Muscle of leg (tissue), 11 donors: ENCODE data around the gene PPP2R2B. TPM values are rescaled to one million over a fixed set of nuclear protein-coding genes. Genes with fewer than 3 reads are reported as not detected.
A peak's percentile ranks its signal among the peaks of the same experiment; 100 is the strongest.

Experiments used
- DNase-seq: peaks from one replicate; pipeline ENCODE4 v3.0.0; 2013
- H3K27ac ChIP-seq: one replicate; pipeline ENCODE4 v1.5.1; 2013; ENCODE audit warnings: mild to moderate bottlenecking, low read length, control low read depth
- H3K27me3 ChIP-seq: one replicate; pipeline ENCODE4 v1.6.1; 2013; ENCODE audit warnings: low read length; ENCODE audit not compliant: control insufficient read depth, insufficient read depth
- H3K36me3 ChIP-seq: one replicate; pipeline ENCODE4 v1.6.1; 2013; ENCODE audit warnings: low read length; ENCODE audit not compliant: control insufficient read depth, insufficient read depth
- H3K4me1 ChIP-seq: one replicate; pipeline ENCODE4 v1.6.1; 2013; ENCODE audit warnings: low read length; ENCODE audit not compliant: control insufficient read depth, insufficient read depth
- H3K4me3 ChIP-seq: one replicate; pipeline ENCODE4 v1.5.1; 2013; ENCODE audit warnings: low read length, control low read depth
- H3K9me3 ChIP-seq: replicated peaks from 2 replicates; pipeline ENCODE4 v1.6.1; 2013; ENCODE audit warnings: low read depth, low read length; ENCODE audit not compliant: control insufficient read depth
- WGBS: methylation state at CpG from one replicate; pipeline ENCODE4 v1.1.5; 2013; ENCODE audit warnings: missing lambda C conversion rate; ENCODE audit not compliant: insufficient coverage; 5-methylcytosine and 5-hydroxymethylcytosine counted together
- polyA plus RNA-seq, 8 donors: library from polyadenylated mRNA; unstranded; fragments of 120-200 nt; gene quantifications; one replicate each; pipeline versions ENCODE4 v1.2.1 to v1.2.3, GENCODE V29; 2013; ENCODE audit warnings: inconsistent platforms in 1 of 8, low replicate concordance in 1 of 8; ENCODE audit not compliant: insufficient read length in 8 of 8, insufficient read depth in 1 of 8
- total RNA-seq: library from RNA; stranded (reverse); fragments of 120-200 nt; gene quantifications from one replicate; pipeline ENCODE4 v1.2.4, GENCODE V29; 2013

The PPP2R2B gene
- total and polyA plus RNA-seq, 9 donors: 0.63 to 4.2 (median 1.5) TPM

GRCh38 chr5:146867996-146868708, 10.4 kb downstream of the PPP2R2B start:
- Histone ChIP-seq H3K27me3 (no peaks in the 10 kb centered on the region), H3K9me3 (no peaks in the 10 kb centered on the region), H3K36me3 (no peaks in the 10 kb centered on the region), H3K4me1 (no peaks in the 10 kb centered on the region), H3K27ac (no peak overlapping the region), H3K4me3 (no peak overlapping the region)
- DNase-seq: no peak
- WGBS: no CpG with 5 or more reads among the region's 1 CpG

- Histone ChIP-seq H3K9me3 (no peaks in the 10 kb centered on the region), H3K4me3 (no peak overlapping the region), H3K36me3 (no peaks in the 10 kb centered on the region), H3K4me1 (no peaks in the 10 kb centered on the region), H3K27me3 (no peaks in the 10 kb centered on the region), H3K27ac (no peak overlapping the region)
- WGBS: no CpG with 5 or more reads among the region's 2 CpGs
- no peak for DNase-seq
Measured at GRCh38 chr5:146866263-146866662, 12.3 kb downstream of the PPP2R2B start.

DNA sequence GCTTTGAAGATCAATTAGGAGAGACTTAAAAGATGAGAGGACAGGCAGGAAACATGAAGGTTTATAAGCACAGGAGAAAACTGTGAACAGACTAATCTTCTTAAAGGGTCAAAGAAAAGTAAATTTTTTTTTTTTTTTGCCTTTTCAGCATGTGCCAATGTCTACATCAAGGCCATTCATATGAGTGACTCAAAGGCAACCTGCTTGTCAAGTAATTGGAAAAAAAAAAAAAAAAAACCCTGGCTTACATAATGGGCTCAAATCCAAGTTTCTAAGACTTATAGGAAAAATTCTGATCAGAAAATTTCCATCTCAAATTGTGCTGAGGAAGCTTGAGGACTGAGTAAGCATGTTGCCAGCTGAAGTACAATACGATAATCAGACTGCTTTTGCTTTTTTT, 15.9 kb downstream of the PPP2R2B start:
- Histone ChIP-seq H3K4me1 (no peaks in the 10 kb centered on the region), H3K9me3 (no peaks in the 10 kb centered on the region), H3K27ac (no peak overlapping the region), H3K27me3 (no peaks in the 10 kb centered on the region), H3K4me3 (no peak overlapping the region), H3K36me3 (no peaks in the 10 kb centered on the region)
- DNase-seq: peak; percentile 20
- WGBS: 80% methylated on average over 1 of the region's 1 CpG

DNA sequence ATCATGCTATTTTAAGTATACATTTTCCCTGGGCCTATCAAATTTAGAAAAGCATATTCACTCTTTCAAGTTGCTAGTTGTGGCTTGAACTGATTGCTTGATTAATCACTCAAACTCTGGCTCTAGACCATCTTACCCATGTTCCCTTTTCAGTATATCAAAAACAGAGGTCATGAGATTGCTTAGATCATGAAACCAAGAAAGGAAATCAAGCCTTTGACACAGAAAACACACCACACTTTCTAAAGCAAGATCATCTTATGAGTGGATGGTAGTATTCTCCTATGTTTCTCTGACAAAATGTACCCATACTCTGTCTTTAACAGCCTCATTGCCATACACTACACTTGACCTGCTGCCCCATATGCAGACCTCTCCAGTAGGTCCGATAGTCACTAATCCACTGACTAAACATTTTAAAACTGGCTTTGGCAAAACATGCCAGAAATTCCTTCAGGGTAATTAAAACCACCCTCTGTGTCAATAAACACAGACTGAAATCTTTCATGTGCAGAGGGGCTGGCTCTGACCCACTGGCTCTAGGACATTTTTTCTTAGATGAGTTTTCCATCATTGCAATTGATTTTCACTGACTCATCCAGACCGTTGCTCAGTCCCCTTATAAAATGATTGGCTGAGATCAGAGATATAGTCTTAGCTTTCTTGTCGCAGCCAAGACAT, 18.2 kb downstream of the PPP2R2B start:
- H3K9me3 ChIP-seq: no peaks in the 10 kb centered on the region
- no peaks in the 10 kb centered on the region for H3K4me1 ChIP-seq
- no peaks in the 10 kb centered on the region for H3K36me3 ChIP-seq
- H3K4me3 ChIP-seq: no peak overlapping the region
- WGBS: 33% methylated on average over 1 of the region's 3 CpGs
- DNase-seq: no peak
- H3K27ac ChIP-seq: no peak overlapping the region
- no peaks in the 10 kb centered on the region for H3K27me3 ChIP-seq

DNA sequence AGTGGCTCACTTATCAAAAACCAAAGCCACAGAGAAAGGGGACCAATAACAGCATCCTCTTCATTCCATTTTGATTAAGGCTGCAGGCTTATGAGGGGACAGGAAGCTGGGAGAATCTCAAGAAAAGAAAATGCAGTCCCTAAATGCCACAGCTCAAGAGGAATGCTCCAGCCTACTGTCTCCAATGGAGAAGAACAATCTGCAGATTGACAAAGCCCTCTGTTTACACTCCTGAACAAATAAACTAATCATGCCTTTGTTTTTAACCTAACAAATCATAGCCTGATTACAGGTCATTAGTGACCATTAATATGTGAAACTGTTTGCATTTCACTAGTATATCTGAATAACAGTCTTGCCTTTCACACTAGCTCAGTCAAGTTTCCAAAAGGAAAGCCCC, 26.5 kb downstream of the PPP2R2B start:
- Histone ChIP-seq H3K27ac (no peak overlapping the region), H3K9me3 (no peaks in the 10 kb centered on the region), H3K4me1 (no peaks in the 10 kb centered on the region), H3K27me3 (no peaks in the 10 kb centered on the region), H3K36me3 (no peaks in the 10 kb centered on the region), H3K4me3 (no peak overlapping the region)
- no peak for DNase-seq

DNA sequence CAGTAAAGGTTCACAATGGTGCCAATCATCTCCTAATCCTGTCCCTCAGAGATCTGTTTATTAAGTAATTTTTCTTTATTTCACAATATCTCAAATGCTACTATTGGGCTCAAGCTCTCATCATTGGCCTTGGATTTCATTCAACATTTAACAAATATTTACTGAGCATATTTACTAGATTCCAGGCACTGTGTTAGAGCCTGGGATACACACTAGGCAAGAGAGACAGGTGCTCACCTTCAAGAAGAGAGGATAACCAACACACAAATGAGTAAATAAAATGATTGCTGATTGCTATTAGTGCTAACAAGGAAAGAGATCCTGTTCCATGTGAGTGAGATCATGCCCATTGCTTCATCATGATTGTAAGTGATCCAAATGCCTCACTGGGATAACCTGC, 27.4 kb downstream of the PPP2R2B start:
- no peak overlapping the region for H3K4me3 ChIP-seq
- H3K36me3 ChIP-seq: no peaks in the 10 kb centered on the region
- no peaks in the 10 kb centered on the region for H3K4me1 ChIP-seq
- H3K27ac ChIP-seq: no peak overlapping the region
- DNase-seq: no peak
- H3K9me3 ChIP-seq: no peaks in the 10 kb centered on the region
- no peaks in the 10 kb centered on the region for H3K27me3 ChIP-seq

DNA sequence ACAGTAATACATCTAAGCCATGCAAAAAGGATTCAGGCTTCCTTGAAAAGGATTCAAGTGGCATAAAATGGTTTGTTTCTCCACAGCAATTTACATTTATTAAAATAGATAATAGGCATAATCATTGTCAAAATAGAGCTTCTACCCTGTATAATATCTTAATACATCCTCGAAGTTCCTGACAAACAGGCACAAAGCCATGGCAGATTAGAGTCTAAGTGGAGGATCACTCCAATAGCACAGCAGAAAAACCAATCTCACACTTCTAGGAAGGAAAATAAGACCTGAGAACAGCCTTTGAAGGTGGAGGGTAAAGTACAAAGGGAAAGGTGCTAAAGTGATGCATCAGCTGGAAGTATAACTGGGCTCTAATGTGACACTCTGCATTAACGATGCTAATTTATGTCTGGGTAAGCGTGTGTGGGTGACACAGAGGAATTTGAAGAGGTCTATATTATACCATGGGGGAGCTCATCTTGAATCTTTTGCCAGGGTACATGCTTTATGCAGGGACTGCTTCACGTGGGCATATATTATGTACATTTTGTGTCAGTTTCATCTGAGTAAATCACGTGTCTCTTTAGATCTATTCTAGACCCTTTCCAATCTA, 28.8 kb downstream of the PPP2R2B start:
- Histone ChIP-seq H3K4me3 (no peak overlapping the region), H3K27ac (no peak overlapping the region), H3K4me1 (no peaks in the 10 kb centered on the region), H3K36me3 (no peaks in the 10 kb centered on the region), H3K27me3 (no peaks in the 10 kb centered on the region), H3K9me3 (no peaks in the 10 kb centered on the region)
- 94% methylated on average over 2 of the region's 5 CpGs for WGBS
- DNase-seq: no peak

GRCh38 chr5:146848133-146848532, 30.4 kb downstream of the PPP2R2B start:
- no peak overlapping the region for H3K27ac ChIP-seq
- no peak for DNase-seq
- no CpG with 5 or more reads among the region's 1 CpG for WGBS
- no peaks in the 10 kb centered on the region for H3K9me3 ChIP-seq
- no peak overlapping the region for H3K4me3 ChIP-seq
- no peaks in the 10 kb centered on the region for H3K4me1 ChIP-seq
- no peaks in the 10 kb centered on the region for H3K36me3 ChIP-seq
- H3K27me3 ChIP-seq: no peaks in the 10 kb centered on the region

GRCh38 chr5:146840016-146840415, 38.5 kb downstream of the PPP2R2B start:
- peaks cover 3% of the 10 kb centered on the region for H3K9me3 ChIP-seq
- DNase-seq: no peak
- no peaks in the 10 kb centered on the region for H3K27me3 ChIP-seq
- no peak overlapping the region for H3K4me3 ChIP-seq
- H3K36me3 ChIP-seq: no peaks in the 10 kb centered on the region
- H3K27ac ChIP-seq: no peak overlapping the region
- H3K4me1 ChIP-seq: no peaks in the 10 kb centered on the region
- no CpG with 5 or more reads among the region's 2 CpGs for WGBS

DNA sequence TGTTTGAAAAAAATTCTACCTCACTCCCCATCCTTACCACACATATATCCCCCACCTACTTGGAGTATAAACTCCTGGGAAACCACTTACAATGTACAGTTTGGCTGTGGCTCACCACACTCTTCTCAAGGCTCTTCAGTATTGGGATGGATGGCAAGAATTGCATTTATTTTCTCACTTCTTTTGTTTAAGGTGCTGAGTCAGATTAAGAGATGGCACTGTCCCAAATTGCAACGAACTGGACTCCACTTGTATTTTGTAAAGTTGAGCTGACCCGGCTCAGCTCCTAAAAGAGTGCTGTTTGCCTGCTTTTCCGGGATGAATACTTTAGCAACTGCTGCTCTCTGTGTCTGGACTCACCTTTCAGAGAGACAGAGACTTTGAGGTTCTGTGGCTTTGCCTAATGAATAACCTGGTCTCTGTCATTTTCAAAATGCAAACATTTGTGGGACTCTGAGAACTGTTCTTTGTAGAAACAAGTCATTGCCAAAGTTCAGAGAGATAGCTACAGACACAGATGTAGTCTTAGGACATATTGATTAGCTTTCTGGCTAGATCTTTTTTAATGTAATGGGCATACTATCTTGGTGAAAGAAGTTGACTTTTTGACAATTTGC, 42.2 kb downstream of the PPP2R2B start:
- peaks cover 3% of the 10 kb centered on the region for H3K9me3 ChIP-seq
- no peak for DNase-seq
- 60% methylated on average over 2 of the region's 3 CpGs for WGBS
- H3K4me1 ChIP-seq: no peaks in the 10 kb centered on the region
- H3K27me3 ChIP-seq: no peaks in the 10 kb centered on the region
- no peak overlapping the region for H3K4me3 ChIP-seq
- no peaks in the 10 kb centered on the region for H3K36me3 ChIP-seq
- H3K27ac ChIP-seq: no peak overlapping the region
